Lung (tissue), 16 donors: Measurements from ENCODE around the gene TGFBRAP1. TPM values are rescaled to one million over a fixed set of nuclear protein-coding genes. Genes with fewer than 3 reads are reported as not detected.

Experiments
- ATAC-seq: fragments of 200-7000 bp; cut with Tn5 transposase; one replicate; pipeline ENCODE4 v1.9.1; 2020; ENCODE audit warnings: moderate number of reproducible peaks; ENCODE audit not compliant: insufficient read depth, low FRiP score
- DNase-seq, 3 donors: peaks; one replicate each; pipeline ENCODE4 v3.0.0-alpha.2; 2013 to 2017
- H3K27ac ChIP-seq, 2 donors: one replicate each; pipeline ENCODE4 v1.5.1; 2013; ENCODE audit warnings: mild to moderate bottlenecking in 2 of 2, moderate library complexity in 2 of 2, control low read depth in 1 of 2, inconsistent platforms in 1 of 2, low read depth in 1 of 2, low read length in 1 of 2
- H3K27me3 ChIP-seq, 3 donors: one replicate each; pipeline ENCODE4 v1.5.1; 2013; ENCODE audit warnings: low read length in 2 of 3; ENCODE audit not compliant: control insufficient read depth in 3 of 3, insufficient read depth in 3 of 3
- H3K36me3 ChIP-seq, 4 donors: one replicate each; pipeline ENCODE4 v1.5.1; 2013; ENCODE audit warnings: low read length in 4 of 4, mild to moderate bottlenecking in 1 of 4, moderate library complexity in 1 of 4; ENCODE audit not compliant: control insufficient read depth in 4 of 4, insufficient read depth in 4 of 4
- H3K4me1 ChIP-seq, 5 donors: one replicate each; pipeline ENCODE4 v1.5.1; 2013; ENCODE audit warnings: low read length in 5 of 5, mild to moderate bottlenecking in 2 of 5, moderate library complexity in 1 of 5; ENCODE audit not compliant: control insufficient read depth in 5 of 5, insufficient read depth in 5 of 5
- H3K4me3 ChIP-seq: one replicate; pipeline ENCODE4 v1.5.1; 2013; ENCODE audit warnings: mild to moderate bottlenecking, control low read depth, moderate library complexity
- H3K9ac ChIP-seq, 2 donors: one replicate each; pipeline ENCODE4 v1.5.1; 2013; ENCODE audit warnings: low read length in 2 of 2, control low read depth in 1 of 2; ENCODE audit not compliant: insufficient read depth in 1 of 2
- H3K9me3 ChIP-seq, 4 donors: one replicate each; pipeline ENCODE4 v1.5.1; 2013; ENCODE audit warnings: low read length in 3 of 4, mild to moderate bottlenecking in 1 of 4, moderate library complexity in 1 of 4; ENCODE audit not compliant: control insufficient read depth in 4 of 4, insufficient read depth in 3 of 4
- CTCF ChIP-seq: IDR thresholded peaks from 2 replicates; pipeline ENCODE4 v1.5.1; 2012; ENCODE audit warnings: mild to moderate bottlenecking; ENCODE audit errors: control extremely low read depth, extremely low read depth
- WGBS, 2 donors: extraction: QIAGEN DNeasy Blood & Tissue Kit; methylation state at CpG; one replicate each; pipeline ENCODE4 v1.1.7; 2013; 5-methylcytosine and 5-hydroxymethylcytosine counted together
- long read RNA-seq, 5 donors: transcript quantifications; one replicate each; lab custom pipeline, GENCODE V29; 2026
- polyA plus RNA-seq, 2 donors: library from polyadenylated mRNA; stranded (reverse); fragments of 200-250 nt; gene quantifications; one replicate each; pipeline ENCODE4 v1.2.1, GENCODE V29; 2013
- total RNA-seq, 2 donors: library from RNA; depleted of rRNA in 1 of 2; stranded (reverse); fragments of >200 nt in 1 of 2; gene quantifications; one replicate each; pipeline ENCODE4 v1.2.1, GENCODE V29; 2014 to 2021
- donor health status: control.
- donor health status: control.
- donor health status: Bipolar disorder and iron deficiency.
- donor health status: healthy.
- donor health status: DM: yes; HTN: yes; CAD: no.

The TGFBRAP1 gene, protein sequence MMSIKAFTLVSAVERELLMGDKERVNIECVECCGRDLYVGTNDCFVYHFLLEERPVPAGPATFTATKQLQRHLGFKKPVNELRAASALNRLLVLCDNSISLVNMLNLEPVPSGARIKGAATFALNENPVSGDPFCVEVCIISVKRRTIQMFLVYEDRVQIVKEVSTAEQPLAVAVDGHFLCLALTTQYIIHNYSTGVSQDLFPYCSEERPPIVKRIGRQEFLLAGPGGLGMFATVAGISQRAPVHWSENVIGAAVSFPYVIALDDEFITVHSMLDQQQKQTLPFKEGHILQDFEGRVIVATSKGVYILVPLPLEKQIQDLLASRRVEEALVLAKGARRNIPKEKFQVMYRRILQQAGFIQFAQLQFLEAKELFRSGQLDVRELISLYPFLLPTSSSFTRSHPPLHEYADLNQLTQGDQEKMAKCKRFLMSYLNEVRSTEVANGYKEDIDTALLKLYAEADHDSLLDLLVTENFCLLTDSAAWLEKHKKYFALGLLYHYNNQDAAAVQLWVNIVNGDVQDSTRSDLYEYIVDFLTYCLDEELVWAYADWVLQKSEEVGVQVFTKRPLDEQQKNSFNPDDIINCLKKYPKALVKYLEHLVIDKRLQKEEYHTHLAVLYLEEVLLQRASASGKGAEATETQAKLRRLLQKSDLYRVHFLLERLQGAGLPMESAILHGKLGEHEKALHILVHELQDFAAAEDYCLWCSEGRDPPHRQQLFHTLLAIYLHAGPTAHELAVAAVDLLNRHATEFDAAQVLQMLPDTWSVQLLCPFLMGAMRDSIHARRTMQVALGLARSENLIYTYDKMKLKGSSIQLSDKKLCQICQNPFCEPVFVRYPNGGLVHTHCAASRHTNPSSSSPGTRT
- 10 to 100 TPM; 14.6 to 19.7 TPM for total RNA-seq
- 1 to 10 TPM; 4.0 to 9.4 TPM for polyA plus RNA-seq
- long read RNA-seq, donor 1, full-length matches to known transcripts, result 3 of 3 reads
- long read RNA-seq, donor 1, partial matches to known transcripts, result 0 of 3 reads
- long read RNA-seq, donor 1, other reads (novel, unspliced or antisense), result 0 of 3 reads
- long read RNA-seq, donor 2, full-length matches to known transcripts, result 1 of 1 reads
- long read RNA-seq, donor 2, partial matches to known transcripts, result 0 of 1 reads
- long read RNA-seq, donor 2, other reads (novel, unspliced or antisense), result 0 of 1 reads
- long read RNA-seq, donor 3, full-length matches to known transcripts, result 2 of 2 reads
- long read RNA-seq, donor 3, partial matches to known transcripts, result 0 of 2 reads
- long read RNA-seq, donor 3, other reads (novel, unspliced or antisense), result 0 of 2 reads
- long read RNA-seq, donor 4, result 0 reads
- long read RNA-seq, donor 5, full-length matches to known transcripts, result 1 of 1 reads
- long read RNA-seq, donor 5, partial matches to known transcripts, result 0 of 1 reads
- long read RNA-seq, donor 5, other reads (novel, unspliced or antisense), result 0 of 1 reads

DNA sequence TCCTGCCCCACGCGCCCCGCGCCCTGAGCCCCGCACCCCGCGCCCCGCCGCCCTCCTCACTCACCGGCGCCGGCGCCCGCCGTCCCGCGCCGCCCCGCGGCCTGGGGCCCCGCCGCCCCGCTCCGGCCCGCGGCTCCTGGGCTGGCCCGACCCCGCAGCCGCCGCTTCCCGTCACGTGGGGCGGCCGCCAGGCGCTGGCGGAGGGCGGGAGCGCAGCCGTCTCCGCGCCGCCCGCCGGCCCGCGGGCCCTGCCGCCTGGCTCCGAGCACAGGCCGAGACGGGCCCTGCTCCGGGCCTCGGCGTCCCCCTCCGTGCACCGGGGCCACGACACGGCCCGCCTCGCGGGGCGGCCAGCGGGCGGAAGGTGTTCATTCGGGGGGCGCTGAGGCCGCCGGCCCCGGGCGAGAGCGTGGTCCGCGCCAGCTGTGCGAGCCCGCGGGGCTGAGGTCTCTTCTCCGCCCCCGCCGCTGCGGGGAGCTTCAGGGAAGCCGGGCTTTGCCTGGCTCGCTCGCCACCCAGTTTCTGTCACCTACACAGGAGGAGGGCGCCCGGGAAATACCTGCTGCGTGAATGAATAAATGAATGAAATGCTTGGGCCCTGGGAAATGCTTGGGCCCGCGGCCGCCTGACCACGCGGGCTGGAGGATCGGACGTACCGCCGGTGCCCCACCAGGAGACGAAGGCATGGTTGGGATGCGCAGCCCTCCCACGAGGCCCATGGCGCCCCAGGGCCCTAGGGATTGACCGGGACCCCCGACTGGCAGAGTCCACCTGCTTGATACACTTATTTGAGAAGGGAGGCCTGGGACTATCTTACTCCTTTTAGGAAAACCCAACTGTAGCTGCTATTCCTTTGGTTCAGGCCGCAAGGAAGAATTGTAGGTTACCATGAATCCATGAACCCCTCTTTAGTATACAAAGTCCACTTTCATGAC, at the start of gene TGFBRAP1:
TSS of gene TGFBRAP1 (minus strand) at position 175 of the 935 bp plus-strand sequence. CDS start 21,434 bp downstream, outside the sequence.
- peak within 1 kb of the TSS; percentile 94 to 95 for H3K27ac ChIP-seq
- ATAC-seq, result peak; percentile 85
- H3K9me3 ChIP-seq, result peaks cover 0 to 1% (median 0%) of the 10 kb centered on the region in 4 donors
- 3% methylated on average over 52 to 101 of the region's 101 CpGs for WGBS, 2 donors
- no peaks in the 10 kb centered on the region for H3K27me3 ChIP-seq
- peaks cover 0 to 4% (median 0%) of the 10 kb centered on the region in 4 donors for H3K36me3 ChIP-seq
- DNase-seq, result peak; percentile 53 to 75 (median 62)
- peak within 1 kb of the TSS; percentile 77 for H3K4me3 ChIP-seq
- peaks cover 4 to 11% (median 5%) of the 10 kb centered on the region in 5 donors for H3K4me1 ChIP-seq
- TF ChIP-seq CTCF, result no peak
- peak within 1 kb of the TSS; percentile 63 to 84 for H3K9ac ChIP-seq

GRCh38 chr2:105378921-105379383, 49.4 kb upstream of the TGFBRAP1 start:
- H3K4me1 ChIP-seq, result peaks cover 0 to 26% (median 2%) of the 10 kb centered on the region in 5 donors
- no peak for TF ChIP-seq CTCF
- no peak overlapping the region for H3K4me3 ChIP-seq
- H3K9ac ChIP-seq, result no peak overlapping the region
- ATAC-seq, result no peak
- peak overlapping the region in 1 of 2 donors; percentile 24 for H3K27ac ChIP-seq
- 96% methylated on average over 4 of the region's 4 CpGs for WGBS, 2 donors
- DNase-seq, result no peak
- H3K36me3 ChIP-seq, result peaks cover 0 to 3% (median 0%) of the 10 kb centered on the region in 4 donors
- no peaks in the 10 kb centered on the region for H3K9me3 ChIP-seq
- H3K27me3 ChIP-seq, result no peaks in the 10 kb centered on the region
